ENCODE results near the gene SLC25A28.

SLC25A28 gene

DNA sequence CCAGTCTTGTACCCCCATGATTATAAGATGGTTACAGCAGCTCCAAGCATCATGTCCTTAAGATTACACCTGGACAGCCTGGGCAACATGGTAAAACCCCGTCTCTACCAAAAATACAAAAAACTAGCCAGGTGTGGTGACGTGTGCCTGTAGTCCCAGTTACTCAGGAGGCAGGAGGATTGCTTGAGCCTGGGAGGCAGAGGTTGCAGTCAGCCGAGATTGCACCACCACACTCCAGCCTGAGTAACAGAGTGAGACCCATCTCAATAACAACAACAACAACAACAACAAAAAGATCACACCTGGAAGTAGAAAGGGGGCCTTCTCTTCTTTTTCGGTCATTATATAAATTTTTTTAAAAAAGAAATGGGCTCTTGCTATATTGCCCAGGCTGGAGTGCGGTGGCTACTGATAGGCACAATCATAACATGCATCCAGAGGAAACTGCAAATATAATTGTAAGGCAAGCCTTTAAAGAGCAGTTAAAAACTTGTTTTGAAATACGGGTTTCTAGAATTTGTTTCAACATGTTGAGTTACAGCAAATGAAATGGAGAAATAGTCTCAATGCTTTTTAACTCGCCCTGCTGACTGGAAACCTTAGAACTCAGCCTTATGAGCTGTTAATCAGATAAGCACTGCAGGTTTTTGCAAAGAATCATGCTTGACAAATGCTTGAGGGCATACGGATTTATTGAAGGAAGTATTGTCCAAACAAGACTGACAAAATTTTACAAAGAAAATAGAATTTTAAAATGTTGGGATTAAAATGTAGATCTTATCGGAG lies 34.3 kb upstream of the SLC25A28 start:
- no peak overlapping the region for H3K4me3 ChIP-seq (ENCODE audit: low read length in 2 of 2)
- H3K27me3 ChIP-seq (ENCODE audit: control insufficient read depth in 1 of 2, insufficient read depth in 2 of 2, low read length in 2 of 2) = peaks cover 0 to 7% of the 10 kb centered on the region in 2 donors
- no peaks in the 10 kb centered on the region for H3K9me3 ChIP-seq (ENCODE audit: control insufficient read depth in 2 of 2, low read length in 2 of 2)
- no peaks in the 10 kb centered on the region for H3K36me3 ChIP-seq (ENCODE audit: control insufficient read depth in 2 of 2, insufficient read depth in 2 of 2, low read length in 2 of 2)
- no peak overlapping the region for H3K9ac ChIP-seq (ENCODE audit: low read length in 2 of 2)
- H3K4me1 ChIP-seq (ENCODE audit: control insufficient read depth, insufficient read depth, low read length) = peaks cover 7% of the 10 kb centered on the region
- H3K27ac ChIP-seq (ENCODE audit: low read length) = no peak overlapping the region

DNA sequence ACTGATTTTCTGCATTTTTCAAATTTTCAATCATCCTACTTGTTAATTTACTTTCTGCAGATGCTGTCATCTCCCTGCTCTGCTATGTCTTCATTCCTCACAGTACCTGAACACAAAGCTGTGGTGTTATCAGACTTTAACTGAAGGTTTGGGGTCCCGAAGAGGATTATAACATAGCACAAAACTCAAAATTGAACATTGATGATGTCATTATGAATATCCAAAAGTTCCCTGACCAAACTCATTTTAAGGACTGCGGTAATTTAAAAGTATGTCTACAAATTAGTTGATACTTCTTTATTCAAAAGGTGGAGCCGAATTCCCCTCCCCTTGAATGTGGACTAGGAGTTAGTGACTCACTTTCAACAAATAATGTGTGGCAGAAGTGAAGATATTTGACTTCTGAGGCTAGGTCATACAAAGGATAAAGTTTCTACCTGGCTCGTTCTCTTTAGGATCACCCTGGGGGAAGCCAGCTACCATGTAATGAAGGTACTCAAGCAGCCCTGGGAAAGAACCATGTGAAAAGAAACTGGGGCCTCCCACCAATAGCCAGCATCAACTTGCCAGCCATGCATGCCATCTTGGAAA lies 32.7 kb upstream of the SLC25A28 start:
- Histone ChIP-seq H3K9ac (ENCODE audit: low read length in 2 of 2) (no peak overlapping the region), H3K4me3 (ENCODE audit: low read length in 2 of 2) (no peak overlapping the region), H3K27ac (ENCODE audit: low read length) (no peak overlapping the region), H3K27me3 (ENCODE audit: control insufficient read depth in 1 of 2, insufficient read depth in 2 of 2, low read length in 2 of 2) (peaks cover 0 to 7% of the 10 kb centered on the region in 2 donors), H3K9me3 (ENCODE audit: control insufficient read depth in 2 of 2, low read length in 2 of 2) (no peaks in the 10 kb centered on the region), H3K4me1 (ENCODE audit: control insufficient read depth, insufficient read depth, low read length) (no peaks in the 10 kb centered on the region), H3K36me3 (ENCODE audit: control insufficient read depth in 2 of 2, insufficient read depth in 2 of 2, low read length in 2 of 2) (no peaks in the 10 kb centered on the region)

DNA sequence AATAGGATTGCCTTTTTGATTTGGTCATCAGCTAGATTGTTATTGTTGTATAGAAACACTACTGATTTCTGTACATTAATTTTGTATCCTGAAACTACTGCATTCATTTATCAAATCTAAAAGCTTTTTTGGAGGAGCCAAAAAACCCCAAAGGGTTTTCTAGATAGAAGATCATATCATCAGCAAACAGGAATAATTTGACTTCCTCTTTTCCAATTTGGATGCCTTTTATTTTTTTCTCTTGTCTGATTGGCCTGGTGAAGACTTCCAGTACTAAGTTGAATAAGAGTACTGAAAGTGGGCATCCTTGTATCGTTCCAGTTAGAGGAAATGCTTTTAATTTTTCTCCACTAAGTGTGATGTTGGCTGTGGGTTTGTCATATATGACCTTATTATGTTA lies 28.5 kb upstream of the SLC25A28 start:
- peaks cover 0 to 7% of the 10 kb centered on the region in 2 donors for H3K27me3 ChIP-seq (ENCODE audit: control insufficient read depth in 1 of 2, insufficient read depth in 2 of 2, low read length in 2 of 2)

DNA sequence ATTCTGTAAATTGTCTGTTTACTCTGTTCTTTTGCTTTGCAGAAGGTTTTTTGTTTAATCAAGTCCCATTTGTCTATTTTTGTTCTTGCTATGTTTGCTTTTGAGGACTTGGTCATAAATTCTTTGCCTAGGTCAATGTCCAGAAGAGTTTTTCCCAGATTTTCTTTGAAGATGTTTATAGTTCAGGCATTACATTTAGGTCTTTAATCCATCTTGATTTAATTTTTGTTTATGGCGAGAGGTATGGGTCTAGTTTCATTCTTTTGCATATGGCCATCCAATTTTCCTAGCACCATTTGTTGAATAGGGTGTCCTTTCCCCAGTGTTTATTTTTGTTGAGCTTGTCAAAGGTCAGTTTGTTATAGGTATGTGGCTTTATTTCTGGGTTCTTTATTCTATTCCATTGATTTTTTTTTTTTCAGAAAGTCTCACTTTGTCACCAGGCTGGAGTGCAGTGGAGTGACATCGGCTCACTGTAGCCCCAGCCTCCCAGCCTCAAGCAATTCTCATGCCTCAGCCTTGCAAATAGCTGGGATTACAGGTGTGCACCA lies 27.4 kb upstream of the SLC25A28 start:
- Histone ChIP-seq H3K4me3 (ENCODE audit: low read length in 2 of 2) (no peak overlapping the region), H3K4me1 (ENCODE audit: control insufficient read depth, insufficient read depth, low read length) (no peaks in the 10 kb centered on the region), H3K9ac (ENCODE audit: low read length in 2 of 2) (no peak overlapping the region), H3K36me3 (ENCODE audit: control insufficient read depth in 2 of 2, insufficient read depth in 2 of 2, low read length in 2 of 2) (no peaks in the 10 kb centered on the region), H3K9me3 (ENCODE audit: control insufficient read depth in 2 of 2, low read length in 2 of 2) (no peaks in the 10 kb centered on the region), H3K27ac (ENCODE audit: low read length) (no peak overlapping the region), H3K27me3 (ENCODE audit: control insufficient read depth in 1 of 2, insufficient read depth in 2 of 2, low read length in 2 of 2) (peaks cover 0 to 7% of the 10 kb centered on the region in 2 donors)

More for the DNA sequence above, 28.5 kb upstream of the SLC25A28 start:
- Histone ChIP-seq H3K9ac (ENCODE audit: low read length in 2 of 2) (no peak overlapping the region), H3K9me3 (ENCODE audit: control insufficient read depth in 2 of 2, low read length in 2 of 2) (no peaks in the 10 kb centered on the region), H3K36me3 (ENCODE audit: control insufficient read depth in 2 of 2, insufficient read depth in 2 of 2, low read length in 2 of 2) (no peaks in the 10 kb centered on the region), H3K4me3 (ENCODE audit: low read length in 2 of 2) (no peak overlapping the region), H3K4me1 (ENCODE audit: control insufficient read depth, insufficient read depth, low read length) (no peaks in the 10 kb centered on the region), H3K27ac (ENCODE audit: low read length) (no peak overlapping the region)

DNA sequence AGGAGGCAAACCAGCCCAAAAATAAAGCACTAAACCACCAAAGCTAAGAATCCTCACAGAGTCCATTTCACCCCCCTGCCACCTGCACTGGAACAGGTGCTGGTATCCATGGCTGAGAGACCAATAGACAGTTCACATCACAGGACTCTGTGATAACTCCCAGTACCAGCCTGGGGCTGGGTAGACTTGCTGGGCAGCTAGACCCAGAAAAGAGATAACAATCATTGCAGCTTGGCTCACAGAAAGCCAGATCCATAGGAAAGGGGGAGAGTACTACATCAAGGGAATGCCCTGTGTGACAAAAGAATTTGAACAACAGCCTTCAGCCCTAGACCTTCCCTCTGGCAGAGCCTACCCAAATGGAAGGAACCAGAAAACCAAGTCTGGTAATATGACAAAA lies 13.6 kb upstream of the SLC25A28 start:
- no peaks in the 10 kb centered on the region for H3K36me3 ChIP-seq (ENCODE audit: control insufficient read depth in 2 of 2, insufficient read depth in 2 of 2, low read length in 2 of 2)
- H3K27me3 ChIP-seq (ENCODE audit: control insufficient read depth in 1 of 2, insufficient read depth in 2 of 2, low read length in 2 of 2) = peaks cover 0 to 3% of the 10 kb centered on the region in 2 donors
- no peaks in the 10 kb centered on the region for H3K4me1 ChIP-seq (ENCODE audit: control insufficient read depth, insufficient read depth, low read length)
- no peaks in the 10 kb centered on the region for H3K9me3 ChIP-seq (ENCODE audit: control insufficient read depth in 2 of 2, low read length in 2 of 2)
- no peak overlapping the region for H3K4me3 ChIP-seq (ENCODE audit: low read length in 2 of 2)
- H3K9ac ChIP-seq (ENCODE audit: low read length in 2 of 2) = no peak overlapping the region
- no peak overlapping the region for H3K27ac ChIP-seq (ENCODE audit: low read length)

DNA sequence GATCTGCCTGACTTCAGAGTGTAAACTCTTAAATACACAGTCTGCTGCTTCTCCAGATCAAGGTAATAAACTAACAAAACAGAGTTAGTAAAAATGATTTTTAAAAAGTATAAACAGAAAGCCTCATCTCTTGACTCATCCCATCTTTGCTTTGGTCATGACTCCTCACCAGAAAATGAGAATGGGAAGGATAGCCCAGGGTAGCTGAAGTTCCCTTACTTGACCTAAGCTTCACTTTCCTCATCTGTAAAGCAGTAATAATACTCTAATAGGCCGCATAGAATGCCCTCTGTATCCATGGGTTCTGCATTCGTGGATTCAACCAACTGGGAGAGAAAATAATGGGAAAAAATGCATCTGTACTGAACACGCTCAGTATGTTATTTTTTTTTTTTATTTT lies 11.3 kb upstream of the SLC25A28 start:
- H3K27me3 ChIP-seq (ENCODE audit: control insufficient read depth in 1 of 2, insufficient read depth in 2 of 2, low read length in 2 of 2) = peaks cover 0 to 3% of the 10 kb centered on the region in 2 donors
- no peaks in the 10 kb centered on the region for H3K36me3 ChIP-seq (ENCODE audit: control insufficient read depth in 2 of 2, insufficient read depth in 2 of 2, low read length in 2 of 2)
- no peak overlapping the region for H3K4me3 ChIP-seq (ENCODE audit: low read length in 2 of 2)
- no peak overlapping the region for H3K27ac ChIP-seq (ENCODE audit: low read length)
- no peak overlapping the region for H3K9ac ChIP-seq (ENCODE audit: low read length in 2 of 2)
- H3K9me3 ChIP-seq (ENCODE audit: control insufficient read depth in 2 of 2, low read length in 2 of 2) = no peaks in the 10 kb centered on the region
- H3K4me1 ChIP-seq (ENCODE audit: control insufficient read depth, insufficient read depth, low read length) = no peaks in the 10 kb centered on the region

DNA sequence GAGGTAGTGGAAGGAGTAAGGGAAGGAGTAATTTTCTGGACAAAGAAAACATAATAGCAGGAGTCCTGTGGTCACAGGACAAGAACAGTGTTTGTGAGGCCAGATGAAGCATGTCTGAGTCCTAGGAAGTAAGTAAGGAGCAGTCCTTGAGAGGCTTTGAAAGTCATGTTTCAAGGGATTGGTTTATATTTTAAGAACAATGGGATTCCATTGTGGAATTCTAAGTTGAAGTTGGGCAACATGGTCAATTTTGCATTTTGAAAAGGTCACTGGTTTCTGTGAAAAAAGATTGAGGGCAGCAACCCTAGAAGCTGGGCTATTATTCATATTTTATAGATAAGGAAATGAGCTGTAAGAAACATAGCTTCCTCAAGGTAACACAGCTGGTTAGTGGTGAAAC lies 10.8 kb upstream of the SLC25A28 start:
- Histone ChIP-seq H3K27ac (ENCODE audit: low read length) (no peak overlapping the region), H3K36me3 (ENCODE audit: control insufficient read depth in 2 of 2, insufficient read depth in 2 of 2, low read length in 2 of 2) (no peaks in the 10 kb centered on the region), H3K27me3 (ENCODE audit: control insufficient read depth in 1 of 2, insufficient read depth in 2 of 2, low read length in 2 of 2) (peaks cover 0 to 3% of the 10 kb centered on the region in 2 donors), H3K4me1 (ENCODE audit: control insufficient read depth, insufficient read depth, low read length) (no peaks in the 10 kb centered on the region), H3K4me3 (ENCODE audit: low read length in 2 of 2) (no peak overlapping the region), H3K9ac (ENCODE audit: low read length in 2 of 2) (no peak overlapping the region), H3K9me3 (ENCODE audit: control insufficient read depth in 2 of 2, low read length in 2 of 2) (no peaks in the 10 kb centered on the region)

- Histone ChIP-seq H3K9me3 (ENCODE audit: control insufficient read depth in 2 of 2, low read length in 2 of 2) (no peaks in the 10 kb centered on the region), H3K27ac (ENCODE audit: low read length) (no peak overlapping the region), H3K9ac (ENCODE audit: low read length in 2 of 2) (no peak overlapping the region)
These were observed 10.2 kb upstream of the SLC25A28 start for GRCh38 chr10:99630433-99630832.

GRCh38 chr10:99629625-99629978 lies 9.4 kb upstream of the SLC25A28 start:
- H3K9ac ChIP-seq (ENCODE audit: low read length in 2 of 2) = no peak overlapping the region
- H3K36me3 ChIP-seq (ENCODE audit: control insufficient read depth in 2 of 2, insufficient read depth in 2 of 2, low read length in 2 of 2) = no peaks in the 10 kb centered on the region
- H3K4me3 ChIP-seq (ENCODE audit: low read length in 2 of 2) = no peak overlapping the region
- no peak overlapping the region for H3K27ac ChIP-seq (ENCODE audit: low read length)
- no peaks in the 10 kb centered on the region for H3K9me3 ChIP-seq (ENCODE audit: control insufficient read depth in 2 of 2, low read length in 2 of 2)
- H3K4me1 ChIP-seq (ENCODE audit: control insufficient read depth, insufficient read depth, low read length) = no peaks in the 10 kb centered on the region
- H3K27me3 ChIP-seq (ENCODE audit: control insufficient read depth in 1 of 2, insufficient read depth in 2 of 2, low read length in 2 of 2) = peaks cover 0 to 3% of the 10 kb centered on the region in 2 donors

More at GRCh38 chr10:99630433-99630832, 10.2 kb upstream of the SLC25A28 start:
- Histone ChIP-seq H3K4me1 (ENCODE audit: control insufficient read depth, insufficient read depth, low read length) (no peaks in the 10 kb centered on the region), H3K27me3 (ENCODE audit: control insufficient read depth in 1 of 2, insufficient read depth in 2 of 2, low read length in 2 of 2) (peaks cover 0 to 3% of the 10 kb centered on the region in 2 donors), H3K36me3 (ENCODE audit: control insufficient read depth in 2 of 2, insufficient read depth in 2 of 2, low read length in 2 of 2) (no peaks in the 10 kb centered on the region), H3K4me3 (ENCODE audit: low read length in 2 of 2) (no peak overlapping the region)

DNA sequence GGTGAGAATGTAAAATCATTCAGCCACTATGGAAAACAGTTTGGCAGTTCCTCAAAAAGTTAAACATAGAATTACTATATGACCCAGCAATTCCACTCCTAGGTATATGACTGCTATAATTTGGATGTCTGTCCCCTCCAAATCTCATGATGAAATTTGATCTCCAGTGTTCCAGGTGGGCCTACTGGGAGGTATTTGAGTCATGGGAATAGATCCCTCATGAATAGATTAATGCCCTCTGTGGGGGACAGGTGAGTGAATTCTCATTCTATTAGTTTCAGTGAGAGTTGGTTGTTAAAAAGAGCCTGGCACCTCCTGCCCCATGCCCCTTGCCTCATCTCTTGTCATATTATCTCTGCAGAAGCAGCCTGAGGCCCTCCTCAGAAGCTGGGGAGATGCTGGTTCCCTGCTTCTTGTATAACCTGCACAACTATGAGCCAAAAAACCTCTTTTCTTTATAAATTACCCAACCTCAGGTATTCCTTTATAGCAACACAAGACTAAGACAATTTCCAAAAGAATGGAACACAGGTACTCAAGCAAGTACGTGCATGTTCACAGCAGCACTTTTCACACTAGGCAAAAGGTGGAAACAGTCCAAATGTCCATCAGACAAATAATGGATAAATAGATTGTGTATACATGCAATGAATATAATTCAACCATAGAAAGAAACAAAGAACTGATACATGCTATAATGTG lies 8.8 kb upstream of the SLC25A28 start:
- Histone ChIP-seq H3K9me3 (ENCODE audit: control insufficient read depth in 2 of 2, low read length in 2 of 2) (no peaks in the 10 kb centered on the region), H3K27ac (ENCODE audit: low read length) (no peak overlapping the region), H3K4me3 (ENCODE audit: low read length in 2 of 2) (no peak overlapping the region), H3K9ac (ENCODE audit: low read length in 2 of 2) (no peak overlapping the region), H3K27me3 (ENCODE audit: control insufficient read depth in 1 of 2, insufficient read depth in 2 of 2, low read length in 2 of 2) (peaks cover 0 to 3% of the 10 kb centered on the region in 2 donors), H3K36me3 (ENCODE audit: control insufficient read depth in 2 of 2, insufficient read depth in 2 of 2, low read length in 2 of 2) (no peaks in the 10 kb centered on the region), H3K4me1 (ENCODE audit: control insufficient read depth, insufficient read depth, low read length) (no peaks in the 10 kb centered on the region)

Measured in stomach smooth muscle (tissue), 2 donors.